NK-92 treated with Interleukin-12 subunit alpha and Interleukin-12 subunit beta, amount 100 ng/mL, for 24 hours (cell line): ENCODE results near the gene SLC30A2.

Source experiments
- DNase-seq: peaks from one replicate; lab custom pipeline; 2025; lab: John Stamatoyannopoulos, UW

The SLC30A2 gene

GRCh38 chr1:25996966-25997827 lies 48.7 kb downstream of the SLC30A2 start:
- peak; percentile 61 for DNase-seq

GRCh38 chr1:25994402-25995150 lies 51.3 kb downstream of the SLC30A2 start:
- DNase-seq, result no peak

GRCh38 chr1:25993197-25993951 lies 52.5 kb downstream of the SLC30A2 start:
- DNase-seq, result no peak

- no peak for DNase-seq
Observed at GRCh38 chr1:25992689-25993171, 53.2 kb downstream of the SLC30A2 start.

GRCh38 chr1:25991937-25992688 lies 53.8 kb downstream of the SLC30A2 start:
- no peak for DNase-seq

- DNase-seq, result no peak
Observed at GRCh38 chr1:25990702-25991395, 55.1 kb downstream of the SLC30A2 start.

GRCh38 chr1:25990251-25990650 lies 55.7 kb downstream of the SLC30A2 start:
- no peak for DNase-seq

GRCh38 chr1:25989440-25990234 lies 56.3 kb downstream of the SLC30A2 start:
- no peak for DNase-seq

- DNase-seq, result no peak
Observed at GRCh38 chr1:25987951-25988350, 58.0 kb downstream of the SLC30A2 start.
